Stimulated activated CD8-positive, alpha-beta memory T cell treated with anti-CD3 and anti-CD28 coated beads, Interleukin-15, amount 100 ng/mL, for 24 hours (primary cell): ENCODE measurements around the gene RMND5B.
"Not testable (repeated sequence)": the region's sequence is repeated elsewhere in the genome, so short reads cannot be mapped to it uniquely, and the experiment has no call there.

Source experiments
- DNase-seq: peaks from one replicate; pipeline ENCODE4 v3.0.0-alpha.2; 2020; ENCODE audit warnings: low read depth

The RMND5B gene, protein sequence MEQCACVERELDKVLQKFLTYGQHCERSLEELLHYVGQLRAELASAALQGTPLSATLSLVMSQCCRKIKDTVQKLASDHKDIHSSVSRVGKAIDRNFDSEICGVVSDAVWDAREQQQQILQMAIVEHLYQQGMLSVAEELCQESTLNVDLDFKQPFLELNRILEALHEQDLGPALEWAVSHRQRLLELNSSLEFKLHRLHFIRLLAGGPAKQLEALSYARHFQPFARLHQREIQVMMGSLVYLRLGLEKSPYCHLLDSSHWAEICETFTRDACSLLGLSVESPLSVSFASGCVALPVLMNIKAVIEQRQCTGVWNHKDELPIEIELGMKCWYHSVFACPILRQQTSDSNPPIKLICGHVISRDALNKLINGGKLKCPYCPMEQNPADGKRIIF

DNA sequence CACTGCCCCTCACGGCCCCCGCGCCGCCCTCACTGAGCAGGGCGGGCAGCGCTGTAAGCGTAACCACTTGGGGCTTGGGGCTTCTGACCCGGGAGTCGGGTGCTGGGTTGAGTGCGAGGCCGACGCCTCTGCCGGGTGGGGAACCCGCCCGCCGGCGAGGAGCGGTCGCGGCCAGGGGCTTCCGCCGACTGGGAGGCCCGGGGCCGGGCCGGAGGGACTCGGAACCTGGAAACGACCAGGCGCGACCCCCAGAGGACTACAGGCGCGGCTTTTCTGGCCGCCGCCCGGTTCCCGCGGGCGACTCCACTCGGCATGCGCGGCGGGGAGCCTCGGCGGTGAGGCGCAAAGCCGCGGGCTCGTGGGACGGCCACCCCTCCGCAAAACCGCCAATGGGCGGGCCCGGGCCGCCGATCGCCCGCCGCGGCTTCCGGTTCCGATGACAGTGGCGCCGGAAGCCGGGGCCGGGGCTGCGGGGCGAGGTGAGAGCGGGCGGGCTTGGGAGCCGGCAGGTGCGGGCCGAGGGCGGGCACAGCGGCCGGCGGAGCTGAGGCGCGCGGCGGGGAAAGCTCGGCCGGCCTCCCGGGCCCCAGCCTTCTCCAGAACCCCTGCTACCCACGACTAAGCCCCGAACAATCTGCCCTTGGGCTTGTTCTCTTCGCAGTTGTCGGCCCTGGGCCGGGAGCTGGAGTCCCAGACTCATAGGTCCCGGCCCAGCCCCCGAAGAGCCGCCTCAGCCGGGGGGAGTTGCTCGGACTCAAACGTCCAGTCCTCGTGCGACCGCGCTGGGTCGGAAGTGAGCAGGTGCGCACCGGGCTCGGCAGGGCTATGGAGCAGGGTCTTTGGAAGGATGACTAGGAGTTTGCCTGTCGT, at the start of gene RMND5B:
RMND5B (plus strand) TSS at position 439 of the 870 bp plus-strand sequence. CDS start 7,106 bp downstream, outside the sequence.
- peak; percentile 69 for DNase-seq

DNA sequence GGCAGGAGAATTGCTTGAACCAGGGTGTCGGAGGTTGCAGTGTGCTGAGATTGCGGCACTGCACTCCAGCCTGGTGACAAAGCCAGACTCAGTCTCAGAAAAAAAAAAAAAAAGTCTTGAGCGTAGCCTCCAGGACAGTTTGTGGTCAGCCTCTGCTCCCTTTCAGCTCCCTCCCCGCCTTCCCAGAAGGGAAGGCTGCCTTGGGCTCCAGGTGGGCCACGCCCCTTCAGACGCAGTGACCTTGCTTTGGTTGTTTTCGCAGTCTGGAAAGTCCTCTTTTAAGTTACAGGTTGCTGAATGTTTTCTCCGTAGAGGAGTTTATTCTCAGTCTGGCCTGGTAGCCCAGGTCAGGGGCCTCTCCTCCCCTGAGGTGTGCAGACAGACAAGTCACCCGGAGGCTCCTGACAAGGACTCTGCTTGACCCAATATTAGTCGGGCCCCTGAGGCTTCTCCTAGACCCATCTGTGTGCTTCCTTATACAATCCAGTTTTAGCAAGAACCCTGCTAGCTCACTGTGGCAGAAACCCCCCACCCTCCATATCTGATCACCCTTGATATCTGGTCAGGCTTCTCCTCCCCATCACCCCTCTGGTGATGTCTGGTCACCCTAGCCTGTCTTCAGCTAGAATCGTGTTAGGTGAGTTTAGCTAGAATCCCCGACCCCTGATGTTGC, 49.1 kb upstream of the RMND5B start:
- no peak for DNase-seq

DNA sequence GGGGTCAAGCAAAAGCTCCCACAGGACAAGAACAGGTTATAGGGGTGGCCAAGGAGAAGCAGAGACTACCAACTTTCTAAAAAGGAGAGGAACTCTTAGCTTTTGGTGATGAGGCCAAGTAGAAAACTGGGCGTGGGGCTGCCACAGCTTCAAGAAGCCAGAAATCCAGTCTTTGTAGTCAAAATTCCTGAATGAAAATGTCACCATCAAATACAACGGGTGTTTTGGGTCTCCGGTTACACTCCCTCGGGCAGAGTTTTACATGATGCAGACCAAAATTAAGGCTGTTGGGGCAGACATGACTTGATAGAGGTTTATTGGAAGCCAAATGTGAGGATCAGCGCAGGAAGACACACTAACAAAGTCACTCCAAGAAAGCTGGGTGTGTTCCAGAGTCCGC, 46.9 kb upstream of the RMND5B start:
- no peak for DNase-seq

GRCh38 chr5:178085316-178085715, 45.5 kb upstream of the RMND5B start:
- DNase-seq = no peak

DNA sequence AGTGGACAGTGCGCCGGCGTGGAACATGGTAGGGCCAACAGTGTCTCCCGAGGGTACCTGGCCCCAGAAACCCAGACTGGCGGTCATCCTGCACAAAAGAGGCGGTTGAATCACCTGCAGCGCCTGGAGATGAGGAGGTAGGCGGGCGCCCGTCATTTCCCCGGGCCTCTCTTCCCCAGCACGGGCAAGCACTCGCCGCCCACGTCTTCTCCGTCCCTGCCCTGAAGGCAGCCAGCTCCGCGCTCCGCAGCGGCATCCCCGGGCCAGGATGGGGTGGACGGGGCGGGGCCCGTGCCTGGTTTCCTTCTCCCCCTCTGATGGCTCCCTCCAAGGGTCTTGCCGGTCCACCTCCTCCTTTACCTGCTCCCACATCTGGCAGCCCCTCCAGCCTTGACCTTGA, 44.5 kb upstream of the RMND5B start:
- no peak for DNase-seq

GRCh38 chr5:178087199-178087598, 43.6 kb upstream of the RMND5B start:
- not testable (repeated sequence) for DNase-seq

DNA sequence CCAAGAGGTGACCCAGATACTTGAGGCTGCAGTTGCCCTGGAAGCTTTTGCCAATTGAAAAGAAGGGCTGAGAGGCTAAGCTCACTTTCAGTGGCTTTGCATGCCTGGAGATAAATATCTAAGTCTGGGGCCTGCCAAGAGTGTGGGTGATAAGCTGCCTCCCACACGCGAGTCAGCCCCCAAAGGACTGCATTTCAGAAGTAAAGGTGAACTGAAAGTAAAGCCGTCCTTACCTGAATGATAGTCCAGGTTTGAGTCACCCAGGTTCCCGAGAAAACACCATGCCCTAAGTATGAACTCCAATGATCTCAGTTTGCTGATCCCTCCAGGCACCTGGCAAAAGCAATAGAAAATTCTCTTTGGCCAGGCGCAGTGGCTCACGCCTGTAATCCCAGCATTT, 40.0 kb upstream of the RMND5B start:
- no peak for DNase-seq

DNA sequence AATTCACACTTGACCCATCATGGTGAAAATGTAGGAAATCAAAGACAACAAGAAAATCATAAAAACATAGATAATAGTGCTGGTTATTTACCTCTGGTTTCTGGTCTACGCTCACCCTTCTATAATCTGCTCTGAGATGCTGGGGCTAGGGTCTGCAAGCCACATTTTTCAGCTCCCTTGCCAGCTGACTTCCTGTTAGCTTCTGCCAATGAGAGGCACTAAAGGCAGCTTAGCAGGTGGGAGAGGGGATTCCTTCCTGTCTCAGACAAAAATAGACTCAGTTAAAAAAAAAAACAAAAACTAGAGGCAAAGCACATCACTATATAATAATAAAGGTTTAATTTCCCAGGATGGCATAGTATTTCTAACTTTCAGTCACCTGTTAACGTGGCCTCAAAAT, 37.7 kb upstream of the RMND5B start:
- DNase-seq = no peak

DNA sequence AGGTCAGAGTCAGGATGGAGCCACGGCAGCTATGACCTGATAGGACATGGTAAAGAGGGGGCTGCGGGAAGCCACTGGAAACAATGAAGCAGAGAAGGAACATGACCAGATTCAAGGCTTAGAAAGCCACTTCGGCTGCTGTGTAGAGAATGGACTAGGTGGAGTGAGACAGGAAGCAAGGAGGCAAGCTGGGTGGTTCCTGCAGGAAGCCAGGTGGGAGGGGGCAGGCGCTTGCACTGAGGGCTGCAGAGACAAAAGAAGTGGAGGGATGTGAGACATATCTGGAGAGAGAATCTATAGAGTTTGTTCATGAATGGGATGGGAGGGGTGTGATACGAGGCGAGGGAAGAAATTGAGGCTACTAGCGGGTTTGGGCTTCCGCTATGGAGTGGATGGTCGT, 36.5 kb upstream of the RMND5B start:
- no peak for DNase-seq

DNA sequence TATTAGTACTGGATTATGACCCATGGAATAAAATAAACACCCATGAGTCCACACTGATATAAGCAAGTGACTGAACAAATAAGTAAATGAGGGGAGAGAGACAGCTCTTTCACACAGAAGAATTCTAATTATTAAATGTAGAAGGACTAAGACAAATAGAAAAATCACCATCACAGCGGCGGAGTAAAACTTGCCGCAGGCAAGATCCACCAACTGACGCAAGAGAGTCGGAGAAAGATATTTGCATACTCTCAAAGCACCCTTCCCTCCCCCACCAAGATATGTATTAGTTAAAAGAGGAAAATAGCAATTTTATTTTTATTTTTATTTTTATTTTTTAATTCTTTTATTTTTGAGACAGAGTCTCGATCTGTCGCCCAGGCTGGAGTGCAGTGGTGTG, 32.1 kb upstream of the RMND5B start:
- no peak for DNase-seq

GRCh38 chr5:178103612-178104011, 27.2 kb upstream of the RMND5B start:
- DNase-seq = no peak

DNA sequence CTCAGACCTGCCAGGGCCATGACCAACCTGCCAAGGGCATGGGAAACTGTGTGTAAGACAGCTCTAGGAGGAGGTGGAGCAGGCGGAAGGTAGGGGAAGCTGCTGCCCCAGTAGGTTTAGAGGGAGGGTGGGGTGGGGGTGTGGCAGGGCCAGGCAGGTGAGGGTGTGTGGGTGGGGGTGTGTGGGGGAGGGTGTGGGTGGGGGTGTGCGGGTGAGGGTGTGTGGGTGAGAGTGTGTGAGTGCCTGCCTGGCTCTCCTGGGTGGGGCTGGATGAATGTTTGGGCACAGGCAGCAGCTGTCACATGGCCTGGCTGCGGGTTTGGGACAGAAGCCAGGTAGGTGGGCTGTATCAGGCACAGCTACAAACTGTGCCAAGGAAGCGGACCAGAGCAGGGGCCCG, 26.3 kb upstream of the RMND5B start:
- DNase-seq = no peak

- no peak for DNase-seq
Observed at GRCh38 chr5:178106086-178106485, 24.7 kb upstream of the RMND5B start.

- DNase-seq = no peak
Observed at GRCh38 chr5:178106556-178107239, 24.1 kb upstream of the RMND5B start.

- no peak for DNase-seq
Observed at GRCh38 chr5:178107756-178108310, 23.0 kb upstream of the RMND5B start.

DNA sequence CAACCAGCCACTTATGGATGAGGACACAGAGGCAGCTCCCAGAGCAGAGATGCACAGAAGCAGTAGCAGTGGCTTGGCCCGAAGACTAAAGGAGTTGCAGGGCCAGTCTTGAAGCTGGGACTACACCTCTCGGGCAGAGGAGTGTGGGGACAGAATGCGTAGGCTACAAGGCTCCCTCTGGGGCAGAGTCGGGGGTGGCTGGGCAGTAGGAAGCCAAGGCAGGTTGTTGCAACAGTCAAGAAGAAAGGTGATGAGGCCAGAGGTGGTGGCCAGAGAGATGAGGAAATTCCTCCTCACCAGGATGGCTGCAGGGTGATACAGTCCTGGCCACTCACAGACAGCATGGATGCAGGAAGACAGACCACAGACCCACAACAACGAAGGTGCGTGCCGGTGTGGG, 22.4 kb upstream of the RMND5B start:
- DNase-seq = no peak

GRCh38 chr5:178108966-178109365, 21.8 kb upstream of the RMND5B start:
- DNase-seq = no peak

DNA sequence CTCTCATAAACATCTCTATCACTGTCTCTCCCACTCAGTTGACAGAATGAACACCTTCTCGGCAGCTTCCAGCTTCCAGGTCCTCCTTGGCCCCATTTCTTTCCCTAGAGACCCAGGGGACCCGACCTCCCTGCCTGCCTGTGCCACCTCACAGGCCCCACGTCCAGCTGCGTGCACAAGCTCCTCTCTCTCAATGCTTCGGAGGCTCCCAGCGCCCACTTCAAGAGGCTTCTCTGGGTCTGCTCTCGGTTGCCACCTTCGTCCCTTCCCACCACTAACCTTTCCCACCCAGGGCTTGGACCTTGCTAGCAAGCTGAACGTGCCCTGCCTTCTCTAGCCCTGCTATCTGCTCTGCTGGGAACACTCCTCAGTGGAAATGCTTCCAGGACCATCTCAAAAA, 20.3 kb upstream of the RMND5B start:
- no peak for DNase-seq

GRCh38 chr5:178111925-178112324, 18.9 kb upstream of the RMND5B start:
- no peak for DNase-seq

GRCh38 chr5:178112545-178112944, 18.3 kb upstream of the RMND5B start:
- no peak for DNase-seq

DNA sequence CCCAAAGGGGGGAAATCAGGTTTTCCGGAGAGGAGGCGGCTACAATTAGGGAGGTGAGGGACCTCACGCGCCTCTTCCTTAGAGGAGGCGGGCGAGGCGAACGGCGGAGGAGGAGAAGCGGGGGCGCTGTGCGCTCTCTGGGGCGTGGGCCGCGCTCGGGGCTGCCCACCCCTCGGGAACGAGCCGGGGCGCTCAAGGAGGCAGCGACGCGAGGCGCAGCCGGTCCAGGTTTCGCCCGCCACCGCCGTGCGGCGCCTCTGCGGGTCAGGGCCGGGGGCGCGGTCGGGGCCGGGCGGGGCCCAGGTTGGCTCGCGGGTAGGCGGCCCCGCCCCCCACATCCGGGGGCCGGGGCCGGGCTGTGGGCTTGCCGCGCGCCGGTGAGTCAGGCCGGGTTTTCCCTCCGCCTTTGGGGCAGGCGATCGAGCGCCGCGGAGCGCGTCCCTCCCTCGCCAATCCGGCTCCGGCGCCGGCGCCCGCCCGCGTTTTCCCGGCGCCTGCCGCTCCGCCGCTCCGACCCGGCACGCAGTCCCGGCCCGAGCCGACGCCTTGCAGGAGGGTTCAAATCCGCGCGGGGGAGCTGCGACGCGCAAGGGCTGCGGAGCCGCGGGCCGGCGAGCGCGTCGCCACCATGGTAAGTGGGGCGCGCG, 17.6 kb upstream of the RMND5B start, which contains the start of gene N4BP3:
N4BP3 (plus strand) TSS at position 392 of the 647 bp plus-strand sequence. CDS start 6,052 bp downstream, outside the sequence.
- DNase-seq = peak; percentile 55
